GM12801 (cell line): ENCODE data around the gene PPP4R4.

ENCODE experiments used
- CTCF ChIP-seq: IDR thresholded peaks from one replicate; pipeline ENCODE4 v1.5.1; 2011; ENCODE audit warnings: control low read depth; ENCODE audit not compliant: insufficient read length; ENCODE audit errors: extremely low read depth

PPP4R4 gene

DNA sequence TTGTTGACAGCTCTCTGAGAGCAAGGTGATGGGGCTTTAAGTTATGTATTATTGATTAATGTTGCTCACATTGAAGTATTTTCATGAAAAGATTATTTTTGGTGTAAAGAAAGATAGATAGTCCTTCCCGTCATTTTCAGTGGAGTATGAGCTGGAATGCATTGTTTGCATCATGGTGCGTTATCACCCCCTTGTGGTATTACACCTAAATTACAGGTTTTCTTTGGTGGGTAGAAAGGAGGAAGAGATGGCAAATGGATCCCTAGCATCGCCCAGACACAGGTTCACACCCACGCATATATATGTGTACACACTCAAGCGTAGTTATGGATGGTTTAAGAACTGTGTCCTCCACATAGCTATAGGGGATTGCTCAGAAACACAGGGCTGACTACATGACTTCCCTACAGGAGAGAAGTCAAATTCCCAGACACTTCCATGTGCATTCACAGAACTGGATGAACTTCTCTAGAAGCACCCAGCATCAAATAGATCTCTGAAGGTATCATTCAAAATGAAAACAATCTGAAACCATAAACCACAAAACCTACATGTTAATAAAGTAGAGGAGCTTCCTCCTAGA, 133.4 kb downstream of the PPP4R4 start:
- TF ChIP-seq CTCF, result no peak

DNA sequence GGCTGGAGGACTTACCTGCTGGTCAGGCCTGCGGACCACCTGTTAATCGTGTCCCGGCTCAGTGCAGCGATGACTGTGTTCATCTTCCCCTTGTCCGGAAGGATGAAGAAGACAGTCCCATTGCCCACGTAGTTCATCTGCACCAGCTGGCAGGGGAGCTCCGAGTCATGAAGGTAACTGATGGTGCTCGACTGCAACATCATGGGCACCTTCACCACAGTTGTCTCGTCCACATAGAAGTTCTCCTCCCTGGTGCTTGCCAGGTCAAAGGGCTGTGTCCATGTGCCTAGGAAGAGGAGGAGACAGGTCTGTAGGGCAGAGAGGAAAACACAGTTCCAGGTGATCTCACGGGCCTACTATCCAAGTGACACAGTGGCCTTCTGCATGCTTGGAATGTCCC, 135.6 kb downstream of the PPP4R4 start:
- TF ChIP-seq CTCF, result no peak

DNA sequence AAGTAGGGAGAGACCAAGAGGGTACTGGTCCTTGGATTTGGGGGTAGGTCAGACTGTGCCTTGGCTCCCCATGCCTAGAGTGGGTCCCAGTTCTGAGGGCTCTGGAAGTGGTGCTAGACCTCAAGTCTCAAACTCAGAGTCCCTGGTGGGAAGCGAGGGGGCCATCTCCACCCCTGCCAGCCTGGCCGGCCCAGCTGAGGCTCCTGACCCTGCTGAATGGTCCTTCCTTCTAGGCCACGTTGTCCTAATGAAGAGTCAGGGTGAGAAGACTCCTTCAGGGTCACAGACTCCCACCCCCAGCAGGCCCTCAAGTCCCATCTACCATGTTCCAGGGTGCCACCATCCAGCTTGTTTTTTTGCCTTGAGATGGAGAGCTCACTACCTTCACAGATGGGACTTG, 136.1 kb downstream of the PPP4R4 start:
- no peak for TF ChIP-seq CTCF

- TF ChIP-seq CTCF, result no peak
Measured at GRCh38 chr14:94312481-94313246, 138.5 kb downstream of the PPP4R4 start.

- TF ChIP-seq CTCF, result no peak
Measured at GRCh38 chr14:94313991-94314655, 140.0 kb downstream of the PPP4R4 start.

GRCh38 chr14:94314890-94315289, 140.8 kb downstream of the PPP4R4 start:
- TF ChIP-seq CTCF, result no peak

DNA sequence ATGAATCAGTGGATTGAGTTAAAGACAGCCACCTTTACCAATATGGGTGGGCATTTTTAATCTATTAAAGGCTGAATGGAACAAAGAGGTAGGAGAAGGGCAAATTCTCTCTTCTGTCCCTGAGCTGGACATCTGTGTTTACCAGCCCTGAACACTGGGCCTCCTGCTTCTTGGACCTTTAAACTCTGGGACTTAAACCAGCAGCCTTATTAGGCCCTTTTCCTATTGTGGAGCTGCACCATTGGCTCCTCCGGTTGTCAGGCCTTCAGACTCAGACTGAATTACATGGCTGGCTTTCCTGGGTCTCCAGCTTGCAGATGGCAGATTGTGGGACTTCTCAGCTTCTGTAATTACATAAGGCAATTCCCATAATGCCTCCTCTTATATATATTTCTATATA, 142.6 kb downstream of the PPP4R4 start:
- no peak for TF ChIP-seq CTCF
